Erythroblast (primary cell): ENCODE measurements around the gene FKBP7.

Experiments used
- GATA1 ChIP-seq: IDR thresholded peaks from 2 replicates; pipeline ENCODE4 v1.6.1; 2011; ENCODE audit warnings: low read depth, mild to moderate bottlenecking, control low read depth, low read length, moderate library complexity
- POLR2A ChIP-seq: IDR thresholded peaks from 2 replicates; pipeline ENCODE4 v1.6.1; 2011; ENCODE audit warnings: mild to moderate bottlenecking, low read length

- TF ChIP-seq POLR2A (no peak), GATA1 (no peak)
These were observed 1.4 kb upstream of the FKBP7 start for GRCh38 chr2:178479758-178480226.
